Astrocyte (in vitro differentiated cells and primary cell): ENCODE results near the gene SYNE1. TPM values are rescaled to one million over a fixed set of nuclear protein-coding genes. Genes with fewer than 3 reads are reported as not detected.
A peak's percentile ranks its signal among the peaks of the same experiment; 100 is the strongest.

ENCODE experiments used
- DNase-seq: peaks from one replicate; pipeline ENCODE4 v3.0.0-alpha.2; 2010; ENCODE audit warnings: low read depth
- FAIRE-seq: peaks from 2 replicates; lab custom pipeline; 2011; peaks lifted over from hg19 to GRCh38; lab: Jason Lieb, UNC
- H2AFZ ChIP-seq: 2 replicates; pipeline ENCODE4 v1.6.0; 2012; ENCODE audit warnings: low read depth, low read length, inconsistent platforms
- H3K27ac ChIP-seq: 2 replicates; pipeline ENCODE4 v1.5.1; 2011; ENCODE audit warnings: low read depth, low read length, inconsistent platforms
- H3K27me3 ChIP-seq: 2 replicates; pipeline ENCODE4 v1.6.0; 2011; ENCODE audit warnings: low read length, inconsistent platforms; ENCODE audit not compliant: insufficient read depth
- H3K36me3 ChIP-seq: 2 replicates; pipeline ENCODE4 v1.5.1; 2011; ENCODE audit warnings: low read length, inconsistent platforms; ENCODE audit not compliant: insufficient read depth
- H3K4me1 ChIP-seq: 2 replicates; pipeline ENCODE4 v1.5.1; 2011; ENCODE audit warnings: low read length, inconsistent platforms; ENCODE audit not compliant: insufficient read depth
- H3K4me2 ChIP-seq: 2 replicates; pipeline ENCODE4 v1.6.0; 2012; ENCODE audit warnings: low read length, inconsistent platforms
- H3K4me3 ChIP-seq: 2 replicates; pipeline ENCODE4 v1.5.1; 2011; ENCODE audit warnings: low read depth, mild to moderate bottlenecking, low read length, inconsistent platforms; ENCODE audit not compliant: insufficient read depth
- H3K79me2 ChIP-seq: 2 replicates; pipeline ENCODE4 v1.6.0; 2012; ENCODE audit warnings: mild to moderate bottlenecking, low read length, inconsistent platforms; ENCODE audit not compliant: insufficient read depth
- H3K9ac ChIP-seq: 2 replicates; pipeline ENCODE4 v1.6.0; 2012; ENCODE audit warnings: mild to moderate bottlenecking, low read length, inconsistent platforms
- H3K9me3 ChIP-seq: 2 replicates; pipeline ENCODE4 v1.5.1; 2012; ENCODE audit warnings: low read depth, mild to moderate bottlenecking, low read length, inconsistent platforms; ENCODE audit not compliant: insufficient read depth
- H4K20me1 ChIP-seq: 2 replicates; pipeline ENCODE4 v1.6.0; 2012; ENCODE audit warnings: low read length, inconsistent platforms; ENCODE audit not compliant: insufficient read depth
- H3K27ac Mint-ChIP-seq: one replicate; pipeline ENCODE4 v1.8.0; 2021; ENCODE audit warnings: mild to moderate bottlenecking, mixed read lengths; ENCODE audit not compliant: unreplicated experiment
- H3K27me3 Mint-ChIP-seq: one replicate; pipeline ENCODE4 v1.8.0; 2021; ENCODE audit warnings: low read depth, mixed read lengths; ENCODE audit not compliant: unreplicated experiment
- H3K36me3 Mint-ChIP-seq: one replicate; pipeline ENCODE4 v1.8.0; 2021; ENCODE audit warnings: low read depth, mixed read lengths; ENCODE audit not compliant: unreplicated experiment
- H3K4me1 Mint-ChIP-seq: one replicate; pipeline ENCODE4 v1.8.0; 2021; ENCODE audit warnings: low read depth, mixed read lengths; ENCODE audit not compliant: unreplicated experiment
- H3K4me3 Mint-ChIP-seq: one replicate; pipeline ENCODE4 v1.8.0; 2021; ENCODE audit warnings: mild to moderate bottlenecking, moderate library complexity, mixed read lengths; ENCODE audit not compliant: unreplicated experiment
- H3K9me3 Mint-ChIP-seq: one replicate; pipeline ENCODE4 v1.8.0; 2021; ENCODE audit warnings: mild to moderate bottlenecking, mixed read lengths; ENCODE audit not compliant: unreplicated experiment
- CTCF ChIP-seq: IDR thresholded peaks from 2 replicates; pipeline ENCODE4 v1.5.1; 2011; ENCODE audit warnings: low read depth, mild to moderate bottlenecking, inconsistent platforms, low read length, moderate library complexity; ENCODE audit not compliant: insufficient read depth
- EZH2 ChIP-seq: IDR thresholded peaks from 2 replicates; pipeline ENCODE4 v1.6.1; 2012; ENCODE audit warnings: mild to moderate bottlenecking, low read length, inconsistent platforms; ENCODE audit not compliant: insufficient read depth
- total RNA-seq: library from RNA; stranded (reverse); gene quantifications from 2 replicates; pipeline ENCODE4 v1.2.1, GENCODE V29; 2021

SYNE1 gene
- total RNA-seq, 1 donor from 2014 or later: 66.5 TPM

GRCh38 chr6:152404936-152405595 is 232.1 kb downstream of the SYNE1 start:
- peaks cover under 1% of the 10 kb centered on the region for H3K36me3 Mint-ChIP-seq
- H3K9me3 Mint-ChIP-seq: no peaks in the 10 kb centered on the region
- Histone ChIP-seq H3K79me2 (no peaks in the 10 kb centered on the region), H3K27ac (no peak overlapping the region), H3K9me3 (no peaks in the 10 kb centered on the region), H3K4me3 (no peak overlapping the region), H3K4me2 (no peak overlapping the region), H3K27me3 (no peaks in the 10 kb centered on the region), H3K4me1 (peaks cover 6% of the 10 kb centered on the region), H4K20me1 (no peaks in the 10 kb centered on the region), H2AFZ (no peak overlapping the region), H3K9ac (no peak overlapping the region), H3K36me3 (no peaks in the 10 kb centered on the region)
- H3K4me3 Mint-ChIP-seq: no peak overlapping the region
- peaks cover 8% of the 10 kb centered on the region for H3K4me1 Mint-ChIP-seq
- no peaks in the 10 kb centered on the region for H3K27me3 Mint-ChIP-seq
- DNase-seq (no peak), FAIRE-seq (no peak)
- TF ChIP-seq EZH2: no peak
- no peak for TF ChIP-seq CTCF
- H3K27ac Mint-ChIP-seq: no peak overlapping the region

DNA sequence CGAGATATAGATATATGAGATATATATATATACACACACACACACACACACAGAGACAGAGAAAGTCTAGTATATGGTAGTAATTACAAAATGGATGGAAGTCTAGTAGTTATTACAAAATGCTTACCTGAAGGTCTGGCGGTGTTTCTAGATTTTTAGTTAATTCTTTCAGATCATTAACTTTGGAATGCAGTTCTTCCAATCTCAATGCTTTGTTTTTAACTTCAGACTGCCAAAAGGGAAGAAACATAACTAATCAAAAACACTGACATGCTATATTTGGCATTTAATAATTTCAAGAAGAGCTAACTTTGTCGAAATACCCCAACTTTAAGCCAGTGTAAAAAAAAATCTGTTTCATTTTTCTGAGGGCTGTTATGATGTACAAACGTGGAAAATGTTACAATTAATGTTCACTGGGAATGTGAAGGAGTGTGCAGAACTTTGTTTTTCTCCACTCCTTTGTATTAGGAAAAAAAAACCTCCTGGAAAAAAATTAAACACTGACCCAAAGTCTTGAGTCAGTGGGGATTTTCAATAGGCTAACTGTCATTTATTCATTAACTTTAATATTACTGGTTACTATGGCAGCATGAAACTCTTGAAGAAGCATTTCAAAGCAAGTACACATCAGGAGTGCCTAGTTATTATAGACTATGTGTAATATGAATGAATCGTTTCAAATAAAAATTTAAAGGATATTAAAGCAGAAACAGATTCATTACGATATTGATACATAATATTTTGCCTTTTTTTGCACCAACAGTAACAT is 232.9 kb downstream of the SYNE1 start:
- H3K27ac Mint-ChIP-seq: no peak overlapping the region
- peaks cover 5% of the 10 kb centered on the region for H3K36me3 Mint-ChIP-seq
- Histone ChIP-seq H3K4me2 (no peak overlapping the region), H3K79me2 (no peaks in the 10 kb centered on the region), H3K9me3 (no peaks in the 10 kb centered on the region), H3K4me1 (peaks cover 6% of the 10 kb centered on the region), H3K27ac (no peak overlapping the region), H2AFZ (no peak overlapping the region), H3K27me3 (no peaks in the 10 kb centered on the region), H3K36me3 (no peaks in the 10 kb centered on the region), H3K4me3 (no peak overlapping the region), H3K9ac (no peak overlapping the region), H4K20me1 (no peaks in the 10 kb centered on the region)
- no peaks in the 10 kb centered on the region for H3K9me3 Mint-ChIP-seq
- FAIRE-seq: no peak
- H3K4me3 Mint-ChIP-seq: no peak overlapping the region
- no peaks in the 10 kb centered on the region for H3K27me3 Mint-ChIP-seq
- peaks cover 8% of the 10 kb centered on the region for H3K4me1 Mint-ChIP-seq
- no peak for DNase-seq
- TF ChIP-seq CTCF: no peak
- TF ChIP-seq EZH2: no peak

- H3K27ac ChIP-seq: no peak overlapping the region
- H4K20me1 ChIP-seq: no peaks in the 10 kb centered on the region
- H3K4me2 ChIP-seq: no peak overlapping the region
- Mint-ChIP-seq H3K9me3 (no peaks in the 10 kb centered on the region), H3K4me1 (peaks cover 8% of the 10 kb centered on the region), H3K27me3 (no peaks in the 10 kb centered on the region), H3K36me3 (peaks cover 5% of the 10 kb centered on the region), H3K27ac (peak overlapping the region; percentile 28), H3K4me3 (no peak overlapping the region)
- H2AFZ ChIP-seq: no peak overlapping the region
- no peaks in the 10 kb centered on the region for H3K9me3 ChIP-seq
- DNase-seq: no peak
- H3K36me3 ChIP-seq: no peaks in the 10 kb centered on the region
- H3K4me3 ChIP-seq: no peak overlapping the region
- no peak for FAIRE-seq
- no peak overlapping the region for H3K9ac ChIP-seq
- H3K79me2 ChIP-seq: no peaks in the 10 kb centered on the region
- peaks cover 6% of the 10 kb centered on the region for H3K4me1 ChIP-seq
- H3K27me3 ChIP-seq: no peaks in the 10 kb centered on the region
- TF ChIP-seq EZH2: no peak
- TF ChIP-seq CTCF: no peak
Measured at GRCh38 chr6:152402791-152403190, 234.4 kb downstream of the SYNE1 start.
